Body of pancreas (tissue), 4 donors: ENCODE measurements around the gene DCD. TPM values are rescaled to one million over a fixed set of nuclear protein-coding genes. Genes with fewer than 3 reads are reported as not detected.

ENCODE experiments used
- ATAC-seq: fragments of 150-250 bp; one replicate; pipeline ENCODE4 v1.9.1; 2016
- DNase-seq, 4 donors: peaks; one replicate each; pipeline ENCODE4 v3.0.0-alpha.2; 2019
- H3K27ac ChIP-seq, 4 donors: fragments of 200-600 bp; sonication (generic); 1 replicate in 3 of 4; 2 replicates in 1 of 4; pipeline versions ENCODE4 v1.5.1 to v1.6.1; 2016 to 2019; ENCODE audit warnings: mild to moderate bottlenecking in 1 of 4, mixed read lengths in 1 of 4, moderate library complexity in 1 of 4
- H3K27me3 ChIP-seq, 2 donors: fragments of 200-600 bp; sonication (generic); one replicate each; pipeline ENCODE4 v1.6.0; 2016; ENCODE audit warnings: mild to moderate bottlenecking in 1 of 2
- H3K36me3 ChIP-seq, 2 donors: fragments of 200-600 bp; sonication (generic); replicated peaks in 1 of 2; 2 replicates each; pipeline ENCODE4 v1.5.1; 2016; ENCODE audit warnings: low read depth in 2 of 2; ENCODE audit not compliant: insufficient read depth in 1 of 2
- H3K4me1 ChIP-seq: fragments of 200-600 bp; sonication (generic); one replicate; pipeline ENCODE4 v1.6.0; 2016
- H3K4me3 ChIP-seq, 2 donors: fragments of 200-600 bp; sonication (generic); 1 replicate in 1 of 2; 2 replicates in 1 of 2; pipeline ENCODE4 v1.5.1; 2016 to 2019
- H3K9me3 ChIP-seq, 3 donors: fragments of 200-600 bp; sonication (generic); 1 replicate in 2 of 3; 2 replicates in 1 of 3; pipeline ENCODE4 v1.5.1; 2016
- CTCF ChIP-seq, 7 experiments: fragments of 450-650 bp in 4 of 7; fragments of 200-600 bp in 3 of 7; sonication (generic) in 3 of 7; IDR thresholded peaks; one replicate each; pipeline ENCODE4 v1.5.1; 2016 to 2019; ENCODE audit warnings: antibody characterized with exemption in 7 of 7
- POLR2A ChIP-seq, 3 donors: fragments of 450-650 bp; IDR thresholded peaks; one replicate each; pipeline ENCODE4 v1.6.1; 2016; ENCODE audit warnings: antibody characterized with exemption in 3 of 3, mild to moderate bottlenecking in 2 of 3
- WGBS, 2 donors: methylation state at CpG; one replicate each; pipeline ENCODE4 v1.1.5; 2017; 5-methylcytosine and 5-hydroxymethylcytosine counted together
- intact Hi-C: fragments of 100-400 bp; cut with DNase I; formaldehyde crosslinking; loops from one replicate; pipeline ENCODE4 v1.15.1; 2023
- total RNA-seq, 2 donors: library from RNA; depleted of rRNA; stranded (reverse); fragments of >200 nt; gene quantifications; one replicate each; pipeline ENCODE4 v1.1.0, GENCODE V29; 2016

The DCD gene
- total RNA-seq, 2 donors from 2014 or later, result not detected

- H3K9me3 ChIP-seq, result no peaks in the 10 kb centered on the region
- DNase-seq, result no peak
- no peaks in the 10 kb centered on the region for H3K36me3 ChIP-seq
- WGBS, 2 donors, result 77 to 92% methylated on average over 2 of the region's 2 CpGs
- H3K27ac ChIP-seq, result no peak within 1 kb of the TSS
- H3K27me3 ChIP-seq, result no peaks in the 10 kb centered on the region
- H3K4me3 ChIP-seq, result no peak within 1 kb of the TSS
- peaks cover 10% of the 10 kb centered on the region for H3K4me1 ChIP-seq
- TF ChIP-seq CTCF (IDR thresholded peaks at IDR 0.05), result no peak
- no peak for TF ChIP-seq POLR2A (IDR thresholded peaks at IDR 0.05)
- no peak for ATAC-seq
- intact Hi-C loops, result no loop called here
These were observed 13.4 kb downstream of the DCD start, which contains the start of gene LACRT for GRCh38 chr12:54634795-54635194. LACRT (minus strand) TSS chr12:54634895; CDS start chr12:54634841, 54 bp downstream.

- H3K36me3 ChIP-seq, result no peaks in the 10 kb centered on the region
- no peaks in the 10 kb centered on the region for H3K9me3 ChIP-seq
- TF ChIP-seq CTCF (IDR thresholded peaks at IDR 0.05) (no peak), POLR2A (IDR thresholded peaks at IDR 0.05) (no peak)
- H3K4me1 ChIP-seq, result peaks cover 10% of the 10 kb centered on the region
- peak; percentile 27 for ATAC-seq
- H3K27me3 ChIP-seq, result no peaks in the 10 kb centered on the region
- no peak overlapping the region for H3K27ac ChIP-seq
- peak; percentile 17 to 49 (median 29) for DNase-seq
- intact Hi-C loops, result no loop called here
- 40 to 45% methylated on average over 8 of the region's 8 CpGs for WGBS, 2 donors
- H3K4me3 ChIP-seq, result no peak overlapping the region
These were observed 16.0 kb downstream of the DCD start for GRCh38 chr12:54631988-54632728.

- H3K4me1 ChIP-seq, result peaks cover 10% of the 10 kb centered on the region
- H3K27me3 ChIP-seq, result no peaks in the 10 kb centered on the region
- WGBS, 2 donors, result 47 to 58% methylated on average over 4 to 5 of the region's 5 CpGs
- no peak overlapping the region for H3K27ac ChIP-seq
- no peak for TF ChIP-seq CTCF (IDR thresholded peaks at IDR 0.05)
- no peak for ATAC-seq
- H3K9me3 ChIP-seq, result no peaks in the 10 kb centered on the region
- H3K36me3 ChIP-seq, result no peaks in the 10 kb centered on the region
- no peak overlapping the region for H3K4me3 ChIP-seq
- intact Hi-C loops, result no loop called here
- no peak for DNase-seq
These were observed 16.6 kb downstream of the DCD start for GRCh38 chr12:54631551-54631950.

- Histone ChIP-seq H3K27me3 (no peaks in the 10 kb centered on the region), H3K9me3 (no peaks in the 10 kb centered on the region), H3K36me3 (no peaks in the 10 kb centered on the region), H3K4me1 (peaks cover 10% of the 10 kb centered on the region), H3K27ac (no peak overlapping the region), H3K4me3 (no peak overlapping the region)
- DNase-seq, result no peak
- intact Hi-C loops, result no loop called here
- 83 to 87% methylated on average over 2 of the region's 2 CpGs for WGBS, 2 donors
- TF ChIP-seq POLR2A (IDR thresholded peaks at IDR 0.05) (no peak), CTCF (IDR thresholded peaks at IDR 0.05) (no peak)
- no peak for ATAC-seq
These were observed 18.2 kb downstream of the DCD start for GRCh38 chr12:54629925-54630324.
